Prostate gland (tissue), 2 donors: ENCODE measurements around the gene RPL41. TPM values are rescaled to one million over a fixed set of nuclear protein-coding genes. Genes with fewer than 3 reads are reported as not detected.
A peak's percentile ranks its signal among the peaks of the same experiment; 100 is the strongest.

ENCODE experiments used
- DNase-seq: peaks from one replicate; pipeline ENCODE4 v3.0.0-alpha.2; 2019; ENCODE audit warnings: low spot score
- H3K27ac ChIP-seq, 2 donors: fragments of 200-600 bp; sonication (generic); 2 replicates each; pipeline ENCODE4 v1.5.1; 2017 to 2019
- H3K27me3 ChIP-seq: fragments of 200-600 bp; sonication (generic); replicated peaks from 2 replicates; pipeline ENCODE4 v1.5.1; 2019; ENCODE audit not compliant: insufficient read depth
- H3K36me3 ChIP-seq, 2 donors: fragments of 200-600 bp; sonication (generic); 1 replicate in 1 of 2; 2 replicates in 1 of 2; pipeline versions ENCODE4 v1.5.1 to v1.8.1; 2017 to 2019
- H3K4me1 ChIP-seq: fragments of 200-600 bp; sonication (generic); replicated peaks from 2 replicates; pipeline ENCODE4 v1.5.1; 2019
- H3K4me3 ChIP-seq, 2 donors: fragments of 200-600 bp; sonication (generic); 2 replicates each; pipeline ENCODE4 v1.5.1; 2017 to 2019
- H3K9me3 ChIP-seq: fragments of 200-600 bp; sonication (generic); 2 replicates; pipeline ENCODE4 v1.5.1; 2017
- POLR2A ChIP-seq: fragments of 450-650 bp; IDR thresholded peaks from one replicate; pipeline ENCODE4 v1.6.1; 2016; ENCODE audit warnings: antibody characterized with exemption, mild to moderate bottlenecking
- POLR2AphosphoS5 ChIP-seq: sonication (generic); formaldehyde crosslinking; IDR thresholded peaks from one replicate; pipeline ENCODE4 v1.6.1; 2017; ENCODE audit warnings: antibody characterized with exemption
- WGBS: methylation state at CpG from one replicate; pipeline ENCODE4 v1.1.5; 2018; 5-methylcytosine and 5-hydroxymethylcytosine counted together
- intact Hi-C: fragments of 100-400 bp; cut with DNase I; formaldehyde crosslinking; loops from one replicate; pipeline ENCODE4 v1.14.2; 2022
- total RNA-seq, 2 donors: library from RNA; depleted of rRNA; stranded (reverse); fragments of >200 nt; gene quantifications; one replicate each; pipeline ENCODE4 v1.1.0, GENCODE V29; 2016
- TF ChIP-seq, protein P1 (sequence below), 4 experiments: fragments of 200-600 bp in 2 of 4; fragments of 450-650 bp in 2 of 4; sonication (generic) in 2 of 4; IDR thresholded peaks; 1 replicate in 3 of 4; 2 replicates in 1 of 4; pipeline ENCODE4 v1.5.1; 2016 to 2019; ENCODE audit warnings: antibody characterized with exemption in 4 of 4, mild to moderate bottlenecking in 2 of 4, moderate library complexity in 2 of 4

The RPL41 gene
- total RNA-seq, 2 donors from 2014 or later, result 2,549 to 4,385 TPM

DNA sequence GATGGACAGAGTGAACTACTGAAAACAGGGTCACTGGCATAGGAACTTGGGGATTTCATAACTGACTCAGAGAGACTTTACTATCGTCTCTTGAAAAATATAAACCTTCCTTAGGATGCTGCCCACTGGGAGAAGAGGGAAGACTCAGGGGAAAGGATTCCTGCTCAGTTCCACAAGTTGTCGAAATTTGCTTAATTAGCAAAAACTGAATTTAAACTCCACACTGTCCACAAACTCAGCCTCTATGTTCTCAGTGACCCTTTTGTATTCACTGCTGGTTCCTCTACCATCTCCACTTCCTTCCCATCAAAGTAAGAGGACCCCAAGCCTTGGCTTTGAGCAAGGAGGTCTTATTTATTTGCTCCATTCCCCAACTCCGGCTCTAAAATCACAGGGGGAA lies 28.8 kb downstream of the RPL41 start:
- DNase-seq, result no peak
- Histone ChIP-seq H3K36me3 (peaks cover 0 to 11% of the 10 kb centered on the region in 2 donors), H3K27me3 (no peaks in the 10 kb centered on the region), H3K9me3 (no peaks in the 10 kb centered on the region), H3K4me1 (no peaks in the 10 kb centered on the region), H3K27ac (no peak overlapping the region), H3K4me3 (no peak overlapping the region)
- intact Hi-C loops, result no loop called here
- TF ChIP-seq POLR2A (no peak), POLR2AphosphoS5 (no peak)
- TF ChIP-seq, protein P1, sequence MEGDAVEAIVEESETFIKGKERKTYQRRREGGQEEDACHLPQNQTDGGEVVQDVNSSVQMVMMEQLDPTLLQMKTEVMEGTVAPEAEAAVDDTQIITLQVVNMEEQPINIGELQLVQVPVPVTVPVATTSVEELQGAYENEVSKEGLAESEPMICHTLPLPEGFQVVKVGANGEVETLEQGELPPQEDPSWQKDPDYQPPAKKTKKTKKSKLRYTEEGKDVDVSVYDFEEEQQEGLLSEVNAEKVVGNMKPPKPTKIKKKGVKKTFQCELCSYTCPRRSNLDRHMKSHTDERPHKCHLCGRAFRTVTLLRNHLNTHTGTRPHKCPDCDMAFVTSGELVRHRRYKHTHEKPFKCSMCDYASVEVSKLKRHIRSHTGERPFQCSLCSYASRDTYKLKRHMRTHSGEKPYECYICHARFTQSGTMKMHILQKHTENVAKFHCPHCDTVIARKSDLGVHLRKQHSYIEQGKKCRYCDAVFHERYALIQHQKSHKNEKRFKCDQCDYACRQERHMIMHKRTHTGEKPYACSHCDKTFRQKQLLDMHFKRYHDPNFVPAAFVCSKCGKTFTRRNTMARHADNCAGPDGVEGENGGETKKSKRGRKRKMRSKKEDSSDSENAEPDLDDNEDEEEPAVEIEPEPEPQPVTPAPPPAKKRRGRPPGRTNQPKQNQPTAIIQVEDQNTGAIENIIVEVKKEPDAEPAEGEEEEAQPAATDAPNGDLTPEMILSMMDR (IDR thresholded peaks at IDR 0.05), result no peak
- 80% methylated on average over 3 of the region's 3 CpGs for WGBS

DNA sequence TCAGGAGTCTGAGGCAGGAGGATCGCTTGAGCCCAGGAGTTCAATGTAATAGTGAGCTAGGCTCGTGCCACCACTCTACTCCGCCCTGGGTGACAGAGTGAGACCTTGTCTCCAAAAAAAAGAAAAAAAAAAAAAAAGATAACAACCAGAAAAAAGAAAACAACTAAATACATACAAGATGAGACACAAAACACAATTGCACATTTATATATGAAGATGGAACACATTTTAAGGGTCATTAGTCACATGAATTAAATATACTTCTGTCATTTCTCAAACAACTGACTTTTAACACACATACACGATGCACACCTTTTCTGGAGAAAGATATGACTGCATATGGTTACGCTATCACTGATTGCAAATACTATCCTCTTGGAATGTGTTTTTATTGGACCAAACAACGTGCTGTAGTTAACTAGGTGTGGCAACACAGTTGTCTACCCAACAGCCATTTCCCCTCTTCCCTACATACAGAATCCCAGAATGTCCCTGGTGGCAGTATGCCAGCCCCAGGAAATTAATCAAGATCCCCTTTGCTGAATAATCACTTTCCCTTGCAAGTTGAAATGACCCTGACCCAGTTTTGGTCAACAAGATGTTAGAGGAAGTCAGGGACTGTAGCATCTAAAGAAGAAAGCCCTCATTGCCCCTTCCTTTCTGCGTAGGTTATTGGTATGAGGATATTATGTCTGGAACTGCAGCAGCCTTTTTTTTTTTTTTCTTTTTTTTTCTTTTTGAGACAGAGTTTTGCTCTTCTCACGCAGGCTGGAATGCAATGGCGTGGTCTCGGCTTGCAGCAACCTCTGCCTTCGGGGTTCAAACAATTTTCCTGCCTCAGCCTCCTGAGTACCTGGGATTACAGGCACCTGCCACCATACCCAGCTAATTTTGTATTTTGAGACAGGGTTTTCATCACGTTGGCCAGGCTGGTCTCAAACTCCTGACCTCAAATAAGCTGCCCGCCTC lies 30.3 kb downstream of the RPL41 start:
- intact Hi-C loops, result no loop called here
- Histone ChIP-seq H3K36me3 (peaks cover 0 to 11% of the 10 kb centered on the region in 2 donors), H3K9me3 (no peaks in the 10 kb centered on the region), H3K4me3 (no peak overlapping the region), H3K27me3 (no peaks in the 10 kb centered on the region), H3K4me1 (peaks cover 5% of the 10 kb centered on the region), H3K27ac (no peak overlapping the region)
- DNase-seq, result no peak
- TF ChIP-seq POLR2A (no peak), POLR2AphosphoS5 (no peak)
- TF ChIP-seq, protein P1 (IDR thresholded peaks at IDR 0.05), result no peak
- WGBS, result 55% methylated on average over 13 of the region's 13 CpGs

DNA sequence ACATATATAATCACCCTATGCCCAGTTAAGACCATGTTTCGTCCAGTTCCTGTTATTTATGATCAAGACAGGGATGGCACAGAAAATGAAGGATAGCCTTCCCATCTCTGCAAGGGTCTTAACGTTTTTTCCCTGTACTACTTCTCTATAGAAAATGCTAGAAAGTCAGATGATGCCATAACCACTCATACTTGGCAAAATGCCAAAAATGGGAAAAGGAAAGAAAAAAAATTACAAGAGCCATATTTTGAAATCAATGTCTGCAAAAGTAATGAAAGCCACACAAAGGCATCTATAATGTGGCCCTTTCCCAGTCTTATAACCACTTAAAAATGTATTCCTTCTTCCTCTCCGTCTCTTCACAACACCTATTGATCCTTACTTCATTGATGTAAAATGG lies 34.1 kb downstream of the RPL41 start:
- intact Hi-C loops, result no loop called here
- H3K27ac ChIP-seq, result no peak overlapping the region
- TF ChIP-seq, protein P1 (IDR thresholded peaks at IDR 0.05), result no peak
- TF ChIP-seq POLR2A, result no peak
- no peak for DNase-seq
- H3K27me3 ChIP-seq, result no peaks in the 10 kb centered on the region
- H3K9me3 ChIP-seq, result no peaks in the 10 kb centered on the region
- 66% methylated on average over 3 of the region's 3 CpGs for WGBS
- H3K4me1 ChIP-seq, result peaks cover 5% of the 10 kb centered on the region
- no peak overlapping the region for H3K4me3 ChIP-seq
- no peaks in the 10 kb centered on the region for H3K36me3 ChIP-seq

DNA sequence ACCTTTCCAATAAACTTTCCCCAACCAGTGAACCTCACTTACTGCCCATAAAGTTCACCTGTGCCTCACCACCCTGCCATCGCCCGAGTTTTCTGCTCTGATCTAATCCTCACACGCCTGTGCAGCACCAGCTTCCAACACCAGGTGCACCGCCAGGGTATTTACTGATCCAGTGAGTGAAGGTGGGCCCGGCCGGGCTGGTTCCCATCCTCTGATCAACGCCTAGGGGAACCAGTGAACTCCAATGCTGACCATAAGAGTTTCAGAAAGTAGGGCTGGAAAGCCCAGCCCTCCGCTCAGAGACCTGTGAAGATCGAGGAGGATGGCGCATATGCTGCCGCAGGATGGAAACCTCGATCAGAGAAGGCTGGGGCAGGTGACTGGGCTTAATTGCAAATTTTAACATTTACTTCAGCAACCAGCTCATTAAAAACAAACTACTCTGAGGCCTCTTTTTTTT lies 35.3 kb downstream of the RPL41 start:
- intact Hi-C loops, result no loop called here
- TF ChIP-seq POLR2AphosphoS5, result no peak
- TF ChIP-seq, protein P1 (IDR thresholded peaks at IDR 0.05), result peak in 3 of 4 experiments; percentile 18 to 74 (median 61)
- peak; percentile 62 for DNase-seq
- H3K4me1 ChIP-seq, result peaks cover 5% of the 10 kb centered on the region
- 3% methylated on average over 12 of the region's 12 CpGs for WGBS
- no peaks in the 10 kb centered on the region for H3K36me3 ChIP-seq
- H3K27ac ChIP-seq, result peak overlapping the region; percentile 96 to 97
- peak overlapping the region; percentile 54 to 62 for H3K4me3 ChIP-seq
- H3K9me3 ChIP-seq, result no peaks in the 10 kb centered on the region
- H3K27me3 ChIP-seq, result no peaks in the 10 kb centered on the region
